Sciatic nerve (tissue), 2 donors: ENCODE results near the gene ANKRD55. TPM values are rescaled to one million over a fixed set of nuclear protein-coding genes. Genes with fewer than 3 reads are reported as not detected.

Experiments used
- ATAC-seq: fragments of 200-7000 bp; cut with Tn5 transposase; one replicate; pipeline ENCODE4 v1.9.1; 2020; ENCODE audit warnings: mild to moderate bottlenecking, moderate library complexity
- DNase-seq: peaks from one replicate; pipeline ENCODE4 v3.0.0-alpha.2; 2020; ENCODE audit warnings: low spot score
- intact Hi-C: fragments of 100-400 bp; cut with DNase I; formaldehyde crosslinking; loops from one replicate; pipeline ENCODE4 v1.14.2; 2022
- total RNA-seq: library from RNA; stranded (reverse); fragmentation: NEBNext Ultra II Directional; extraction: Animal tissue kit (Norgen Biotek cat#: 25700); gene quantifications from one replicate; pipeline ENCODE4 v1.2.1, GENCODE V29; 2021
- donor health status: DM: no; HTN: no; CAD: no.
- donor health status: DM: no; HTN: no; CAD: no.

The ANKRD55 gene
- total RNA-seq, 1 donor from 2014 or later = not detected

DNA sequence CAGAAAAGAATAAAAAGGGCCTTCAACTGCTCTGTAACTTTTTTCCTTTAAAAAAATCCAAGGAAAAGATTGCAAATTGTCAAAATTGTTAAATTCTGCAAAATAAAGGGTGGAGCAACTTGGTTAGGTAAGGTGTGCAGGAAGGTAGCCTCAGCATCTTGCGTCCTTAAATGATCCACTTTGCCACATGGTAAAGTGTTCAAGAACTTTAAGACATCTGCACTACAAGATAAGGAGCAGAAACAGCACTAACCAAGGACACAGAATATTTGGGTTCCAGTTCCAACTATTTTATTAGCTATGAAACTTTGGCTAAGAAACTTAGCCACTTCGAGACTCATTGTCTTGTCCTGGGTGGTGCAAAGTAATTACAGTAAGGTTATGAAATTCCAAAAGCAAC lies 53.7 kb downstream of the ANKRD55 start:
- no peak for DNase-seq
- intact Hi-C loops = no loop called here
- no peak for ATAC-seq

DNA sequence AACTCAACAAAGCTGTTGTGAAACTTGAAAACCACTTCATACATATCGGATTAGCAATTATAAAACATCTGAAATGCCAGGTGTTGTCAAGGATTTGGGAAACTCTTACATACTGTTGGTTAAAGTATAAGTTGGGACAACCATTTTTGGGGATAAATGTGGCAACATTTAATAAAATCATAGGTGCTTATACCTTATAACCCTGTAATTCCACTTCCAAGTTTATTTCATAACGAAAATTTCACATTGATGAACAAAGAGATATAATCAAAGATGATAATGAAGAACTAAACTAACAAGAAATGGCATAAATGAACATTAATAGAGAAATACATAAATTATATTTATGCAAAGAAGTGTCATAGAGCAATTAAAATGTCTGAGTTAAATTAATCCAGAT lies 54.3 kb downstream of the ANKRD55 start:
- ATAC-seq (no peak), DNase-seq (no peak)
- intact Hi-C loops = no loop called here

DNA sequence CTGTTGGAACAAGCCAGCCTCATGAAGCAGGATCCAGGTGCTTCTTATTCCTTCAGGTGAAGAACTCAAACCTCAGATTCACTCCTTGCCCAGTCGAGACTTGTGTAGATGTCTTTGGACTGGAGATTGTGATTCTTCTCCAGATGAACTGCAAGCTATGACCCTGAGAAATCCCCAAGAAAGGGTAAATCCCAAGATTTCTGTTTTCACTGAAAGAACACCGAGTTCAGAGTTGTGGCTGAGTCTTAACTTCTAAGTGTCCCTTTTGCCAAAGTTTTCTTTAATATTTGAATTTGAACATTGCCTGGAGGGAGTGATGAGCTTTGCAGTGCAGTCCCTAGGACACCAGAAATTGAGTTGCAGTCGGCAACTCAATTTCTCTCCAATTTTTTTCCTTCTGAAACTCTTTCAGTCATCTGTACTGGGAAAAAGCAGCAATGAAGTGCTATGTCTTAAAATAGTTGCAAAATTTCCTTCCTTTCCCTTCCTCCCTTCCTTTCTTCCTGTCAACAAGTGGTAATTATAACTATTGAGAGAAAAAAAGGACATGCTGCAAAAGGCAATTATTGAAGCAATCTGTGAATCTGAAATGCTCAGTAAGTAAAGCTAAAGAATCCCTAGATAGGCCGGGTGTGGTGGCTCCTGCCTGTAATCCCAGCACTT lies 56.1 kb downstream of the ANKRD55 start:
- ATAC-seq = peak; percentile 66
- DNase-seq = no peak
- intact Hi-C loops = no loop called here

DNA sequence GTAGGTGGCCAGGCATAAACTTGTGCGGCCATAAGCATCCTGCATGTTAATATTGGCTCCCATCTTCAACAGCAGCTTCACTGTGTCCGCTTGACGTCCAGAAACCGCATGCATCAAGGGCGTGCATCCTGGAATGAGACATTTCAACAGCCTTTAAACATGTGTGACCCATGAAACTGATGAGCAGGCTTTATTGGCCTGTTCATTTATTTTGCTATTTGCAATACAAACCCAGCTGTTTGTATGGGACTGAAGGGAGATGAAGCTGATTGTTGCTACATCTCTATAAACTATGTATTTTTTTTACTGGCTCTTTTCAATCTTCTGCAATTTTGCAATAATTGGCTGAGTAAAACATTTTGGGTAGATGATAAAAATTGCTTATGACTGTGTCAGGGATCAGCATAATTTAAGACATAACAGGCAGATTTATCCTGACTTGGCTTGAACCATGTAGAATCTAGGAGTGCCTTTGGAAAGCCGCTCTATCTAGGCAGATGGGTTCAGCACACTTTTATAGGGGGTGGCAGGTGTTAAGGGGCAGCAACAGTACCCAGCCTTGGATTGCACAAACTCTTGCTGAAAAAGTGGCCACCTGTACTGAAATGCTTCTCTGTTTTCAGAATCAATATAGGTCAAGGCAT lies 56.9 kb downstream of the ANKRD55 start:
- peak; percentile 91 for ATAC-seq
- intact Hi-C loops = no loop called here
- no peak for DNase-seq

DNA sequence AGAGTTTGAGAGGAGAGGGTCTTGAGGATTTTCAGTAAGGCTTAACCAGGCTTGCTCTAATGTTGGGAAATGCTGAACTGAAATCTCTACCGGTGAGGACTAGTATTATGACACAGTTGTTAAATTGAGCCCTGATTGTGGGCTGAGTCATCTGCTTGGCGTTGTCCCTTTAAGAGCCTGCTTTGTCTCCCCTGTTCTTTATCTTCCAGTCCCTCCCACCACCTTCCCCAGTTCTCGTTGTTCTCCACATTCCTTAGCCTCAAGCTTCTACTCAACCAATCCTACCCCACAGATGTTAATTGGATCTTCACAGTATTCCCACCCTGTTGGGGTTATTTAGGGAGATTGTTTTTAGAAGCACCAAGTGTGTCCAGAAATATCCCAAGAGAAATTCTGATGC lies 57.6 kb downstream of the ANKRD55 start:
- DNase-seq = no peak
- peak; percentile 77 for ATAC-seq
- intact Hi-C loops = no loop called here

DNA sequence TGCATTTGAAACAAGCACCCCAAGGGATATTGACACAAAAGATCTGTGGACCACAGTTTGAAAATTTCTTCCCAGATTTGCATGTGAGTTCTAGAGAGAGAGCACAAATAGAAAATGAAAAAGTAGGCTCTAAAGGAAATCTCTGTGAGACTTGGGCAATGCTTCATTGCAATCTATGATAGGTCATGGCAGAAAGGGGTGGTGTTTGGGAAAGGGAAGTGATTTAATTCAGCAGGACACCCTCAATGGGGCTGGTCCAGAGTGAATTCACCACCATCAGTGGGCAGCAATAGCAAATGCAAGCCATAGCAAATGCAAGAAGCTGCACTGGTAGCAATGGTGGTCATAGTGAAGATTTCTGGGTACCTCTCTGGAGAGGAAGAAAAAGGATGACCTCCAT lies 58.1 kb downstream of the ANKRD55 start:
- DNase-seq = no peak
- no peak for ATAC-seq
- intact Hi-C loops = no loop called here

DNA sequence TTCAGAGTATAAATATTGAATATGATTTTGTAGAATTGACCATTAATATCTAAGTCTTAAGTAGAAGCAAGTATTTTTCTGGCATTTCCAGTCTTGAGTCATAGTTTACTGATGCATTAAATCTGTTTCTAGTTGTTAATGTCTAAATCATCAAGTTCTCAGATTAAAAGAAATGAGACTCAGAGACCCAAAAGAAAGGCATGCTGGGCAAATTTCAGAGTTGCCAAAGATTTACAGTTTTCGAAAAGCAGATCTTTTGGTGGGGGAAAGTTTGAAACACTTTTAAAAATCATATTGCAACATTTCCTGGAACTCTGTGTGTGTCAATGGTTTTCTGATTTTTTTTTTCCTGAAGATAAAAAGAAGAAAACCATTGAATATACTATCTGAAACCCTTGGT lies 60.9 kb downstream of the ANKRD55 start:
- intact Hi-C loops = no loop called here
- DNase-seq (no peak), ATAC-seq (no peak)

DNA sequence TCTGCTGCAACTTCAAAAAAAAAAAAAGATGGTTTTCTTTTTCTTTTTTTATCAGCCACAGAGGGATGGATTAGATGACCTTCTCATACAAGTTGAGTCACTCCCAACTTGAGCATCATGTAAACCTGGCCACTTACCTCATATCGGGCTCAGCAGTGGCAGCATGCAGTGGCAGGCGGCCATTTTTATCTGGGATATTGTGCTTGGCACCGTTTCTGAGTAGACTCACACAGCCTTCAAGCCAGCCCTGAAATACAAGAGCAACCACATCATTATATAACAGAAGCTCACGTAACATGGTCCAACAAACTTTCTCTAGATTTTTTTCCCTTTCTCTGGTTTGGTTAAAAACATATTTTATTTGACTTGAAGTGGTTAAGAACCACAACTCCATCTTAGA lies 62.6 kb downstream of the ANKRD55 start:
- intact Hi-C loops = no loop called here
- no peak for DNase-seq
- ATAC-seq = peak; percentile 71

DNA sequence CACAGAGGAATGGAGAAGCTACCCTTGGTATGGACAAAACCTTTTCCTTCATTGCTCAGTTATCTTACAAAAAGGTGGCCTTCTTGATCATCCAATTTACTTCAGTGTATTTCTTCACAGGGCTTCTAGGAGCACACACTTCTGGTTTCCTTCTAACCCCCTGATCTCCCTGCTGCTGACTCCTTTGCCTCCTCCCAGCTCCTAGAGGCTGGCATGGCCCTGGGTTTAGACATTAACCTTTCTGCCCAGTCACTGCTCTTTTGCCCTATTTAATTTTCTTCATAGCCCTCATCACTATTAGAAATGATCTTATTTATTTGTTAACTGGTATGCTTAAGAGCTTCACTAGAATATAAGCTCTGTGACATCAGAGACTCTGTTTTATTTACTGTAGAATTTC lies 63.2 kb downstream of the ANKRD55 start:
- ATAC-seq (no peak), DNase-seq (no peak)
- intact Hi-C loops = no loop called here

DNA sequence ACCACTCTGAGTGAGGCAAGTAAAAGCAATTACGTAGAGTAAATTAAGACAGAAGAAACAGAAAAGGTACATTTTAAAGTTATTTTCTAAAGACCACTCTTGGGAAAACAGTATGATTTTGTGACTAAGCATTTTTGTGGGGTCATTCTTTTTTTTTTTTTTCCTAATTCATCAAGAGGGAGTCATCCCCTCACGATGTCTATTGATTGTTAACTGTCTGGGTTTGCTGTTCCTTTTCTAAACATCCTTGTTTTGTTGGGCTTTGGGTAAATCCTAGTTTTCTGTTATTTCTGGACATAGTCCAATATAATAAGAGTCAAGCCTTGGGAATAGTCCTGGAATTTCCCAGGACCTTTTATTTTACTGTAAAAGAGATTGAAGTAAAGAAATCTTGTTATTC lies 63.8 kb downstream of the ANKRD55 start:
- intact Hi-C loops = no loop called here
- ATAC-seq = no peak
- DNase-seq = no peak

DNA sequence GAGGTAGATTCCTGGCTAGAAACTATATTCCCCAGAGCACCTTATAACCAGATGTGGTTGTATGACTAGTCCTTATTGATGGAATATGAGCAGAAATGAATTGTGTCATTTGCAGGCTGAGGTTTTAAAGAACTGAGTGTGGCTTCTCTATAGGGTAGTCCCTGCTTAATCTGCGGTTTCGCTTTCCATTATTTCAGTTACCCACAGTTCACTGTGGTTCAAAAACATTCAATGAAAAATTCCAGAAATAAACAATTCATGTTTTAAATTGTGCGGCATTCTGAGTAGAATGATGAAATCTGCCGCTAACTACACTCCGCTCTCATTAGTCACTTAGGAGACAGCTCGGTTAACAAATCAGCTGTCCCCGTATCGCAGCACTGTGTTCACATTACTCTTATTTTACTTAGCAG lies 65.1 kb downstream of the ANKRD55 start:
- DNase-seq (no peak), ATAC-seq (no peak)
- intact Hi-C loops = no loop called here

DNA sequence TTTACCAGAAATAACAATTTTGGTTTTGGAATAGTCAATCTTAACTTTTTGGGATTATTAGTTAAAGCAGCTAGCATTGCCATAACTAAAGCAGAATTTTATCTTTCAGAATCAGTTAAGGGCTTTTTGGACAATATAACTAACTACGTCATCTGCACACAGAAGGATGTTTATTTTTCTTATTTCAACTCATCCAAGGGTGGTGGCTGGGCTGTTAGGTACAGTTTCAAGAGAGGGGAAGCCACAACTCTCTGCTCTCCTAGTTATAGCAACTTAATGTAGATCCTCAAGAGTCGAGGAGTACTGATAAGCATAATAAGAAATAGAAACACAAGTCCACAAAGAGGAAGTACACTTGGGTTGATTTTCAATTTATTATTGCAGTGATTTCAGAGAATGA lies 65.6 kb downstream of the ANKRD55 start:
- intact Hi-C loops = no loop called here
- no peak for DNase-seq
- ATAC-seq = no peak

DNA sequence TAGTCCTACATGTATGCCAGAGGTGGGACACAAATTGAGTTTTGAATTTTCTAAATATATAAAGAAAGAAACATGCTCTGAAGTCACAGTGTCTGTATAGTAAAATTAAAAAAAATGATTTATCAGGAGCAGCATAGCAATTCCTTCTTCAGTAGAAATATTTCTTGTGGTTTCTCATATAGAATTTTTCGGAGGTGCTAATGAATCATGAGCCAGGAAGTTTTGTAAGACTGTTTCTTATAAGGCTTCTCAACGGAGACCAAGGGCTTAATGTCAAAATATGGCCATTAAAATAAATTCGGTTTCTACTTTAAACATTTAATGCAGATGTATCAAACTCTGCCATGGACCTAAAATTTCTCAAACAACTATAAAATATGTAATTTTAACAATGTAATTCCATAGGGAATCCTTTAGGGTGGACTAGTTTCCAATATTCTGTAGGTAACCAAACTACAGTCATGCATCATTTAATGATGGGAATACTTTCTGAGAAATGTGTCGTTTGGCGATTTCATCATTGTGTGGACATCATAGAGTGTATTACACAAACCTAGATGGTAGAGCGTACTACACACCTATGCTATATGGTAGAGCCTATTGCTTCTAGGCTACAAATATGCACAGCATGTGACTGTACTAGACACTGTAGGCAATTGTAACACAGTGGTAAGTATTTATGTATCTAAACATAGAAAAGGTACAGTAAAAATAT lies 66.3 kb downstream of the ANKRD55 start:
- DNase-seq (no peak), ATAC-seq (no peak)
- intact Hi-C loops = no loop called here

DNA sequence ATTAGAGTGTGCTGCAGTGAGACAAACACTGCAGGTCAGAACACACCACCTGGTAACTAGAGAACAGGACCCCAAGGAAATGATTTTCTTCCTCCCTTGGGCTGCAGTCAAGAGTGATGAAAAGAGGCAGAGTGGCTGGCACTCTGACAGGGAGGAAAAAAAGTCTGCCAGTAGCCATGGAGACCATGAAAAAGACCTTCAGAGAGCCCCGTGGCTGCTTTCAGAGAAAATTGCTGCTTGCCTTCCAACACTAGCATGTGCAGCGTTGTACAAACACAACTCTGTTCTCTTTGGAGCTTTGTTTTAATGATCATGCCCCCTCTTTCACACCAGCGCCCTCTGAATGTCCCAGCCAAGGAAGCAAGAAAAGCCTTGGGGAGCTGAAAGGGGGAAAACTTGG lies 68.8 kb downstream of the ANKRD55 start:
- peak; percentile 88 for ATAC-seq
- no peak for DNase-seq
- intact Hi-C loops = no loop called here

DNA sequence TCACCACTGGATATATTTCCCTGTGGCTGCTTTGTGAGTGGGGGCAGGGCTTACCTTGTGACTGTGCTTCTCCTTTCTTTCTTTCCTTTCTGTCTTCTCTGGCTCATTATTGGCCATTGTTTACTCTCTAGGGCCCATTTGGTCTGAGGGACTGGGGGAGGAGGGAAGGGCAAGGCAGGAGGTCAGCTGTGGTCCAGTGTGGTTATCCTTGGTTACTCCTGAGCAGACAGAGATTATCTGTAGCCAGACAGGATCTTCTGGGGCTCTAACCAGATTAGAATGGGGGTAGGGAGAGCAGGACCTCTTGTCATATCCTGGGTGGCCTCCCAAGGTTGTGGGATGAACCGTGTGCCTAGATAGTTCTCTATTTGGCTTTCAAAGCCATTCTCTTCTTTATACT lies 71.2 kb downstream of the ANKRD55 start:
- ATAC-seq = no peak
- no peak for DNase-seq
- intact Hi-C loops = no loop called here

DNA sequence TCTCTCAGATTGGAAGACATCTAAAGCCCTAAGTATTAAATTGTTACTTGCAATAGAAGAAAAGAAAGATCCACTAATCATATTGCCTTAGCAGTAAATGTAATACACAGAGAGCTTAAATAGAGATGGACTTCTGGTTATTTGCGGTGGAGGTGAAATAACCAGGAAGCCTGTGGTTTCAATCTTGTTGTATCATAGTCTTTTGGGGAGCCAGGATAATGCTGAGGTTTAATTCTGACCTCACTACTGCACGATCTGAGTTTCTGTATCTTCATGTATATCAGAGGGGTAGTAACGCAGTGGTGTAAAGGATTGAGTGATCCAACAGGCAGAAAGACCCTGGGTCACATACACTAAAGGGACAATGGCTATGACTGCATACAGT lies 71.7 kb downstream of the ANKRD55 start:
- ATAC-seq = no peak
- intact Hi-C loops = no loop called here
- DNase-seq = no peak

DNA sequence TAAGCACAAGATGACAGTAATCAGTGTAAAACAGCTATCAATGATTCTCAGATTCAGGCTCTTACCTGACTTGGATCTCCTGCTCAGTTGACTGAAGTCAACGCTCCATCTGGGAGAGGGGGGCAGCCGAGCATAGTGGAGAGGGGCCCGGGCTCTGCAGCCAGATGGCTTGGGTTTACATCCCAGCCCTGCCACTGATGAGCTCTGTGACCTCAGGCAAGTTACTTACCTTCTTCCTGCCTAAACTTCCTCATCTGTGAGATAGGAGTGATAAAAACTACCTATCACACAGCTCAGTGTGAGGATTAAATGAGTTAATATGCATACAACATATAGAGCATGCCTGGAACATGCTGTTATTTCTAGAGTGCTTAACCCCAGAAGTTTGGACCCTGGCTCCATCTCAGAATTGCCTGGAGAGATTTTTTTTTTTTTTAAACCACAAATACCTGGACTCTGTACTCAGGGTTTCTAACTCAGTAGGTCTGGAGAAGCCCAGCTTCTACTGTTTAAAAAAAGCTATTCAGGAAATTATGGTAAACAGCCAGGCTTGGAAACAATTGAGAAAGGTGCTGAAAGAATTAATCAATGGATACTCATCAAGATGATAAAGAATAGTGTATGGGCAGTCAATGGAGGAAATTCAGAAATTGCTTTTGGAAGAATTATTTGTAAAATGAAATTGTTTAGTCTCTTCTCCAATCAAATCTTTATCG lies 72.2 kb downstream of the ANKRD55 start:
- DNase-seq = no peak
- ATAC-seq = no peak
- intact Hi-C loops = no loop called here

DNA sequence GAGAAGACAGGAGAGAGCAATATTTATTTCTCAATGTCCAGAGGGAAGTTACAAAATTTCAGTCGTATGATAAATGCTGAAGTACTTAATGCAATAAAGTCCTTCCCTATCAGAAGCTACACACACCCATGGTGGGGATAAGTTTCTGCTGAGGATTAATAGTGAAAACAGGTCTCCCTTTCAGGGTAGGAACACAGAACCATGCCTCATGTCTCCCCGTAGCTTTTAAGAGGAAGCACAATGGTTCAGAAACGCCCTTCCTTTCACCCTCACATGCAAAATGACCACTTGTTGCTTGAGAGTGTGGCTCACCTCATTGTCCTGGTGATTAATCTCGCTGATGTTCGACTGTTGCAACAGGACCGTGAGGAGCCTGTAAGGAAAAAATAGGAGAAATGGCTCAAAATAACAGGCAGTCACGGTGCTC lies 73.6 kb downstream of the ANKRD55 start:
- ATAC-seq = no peak
- intact Hi-C loops = no loop called here
- no peak for DNase-seq

DNA sequence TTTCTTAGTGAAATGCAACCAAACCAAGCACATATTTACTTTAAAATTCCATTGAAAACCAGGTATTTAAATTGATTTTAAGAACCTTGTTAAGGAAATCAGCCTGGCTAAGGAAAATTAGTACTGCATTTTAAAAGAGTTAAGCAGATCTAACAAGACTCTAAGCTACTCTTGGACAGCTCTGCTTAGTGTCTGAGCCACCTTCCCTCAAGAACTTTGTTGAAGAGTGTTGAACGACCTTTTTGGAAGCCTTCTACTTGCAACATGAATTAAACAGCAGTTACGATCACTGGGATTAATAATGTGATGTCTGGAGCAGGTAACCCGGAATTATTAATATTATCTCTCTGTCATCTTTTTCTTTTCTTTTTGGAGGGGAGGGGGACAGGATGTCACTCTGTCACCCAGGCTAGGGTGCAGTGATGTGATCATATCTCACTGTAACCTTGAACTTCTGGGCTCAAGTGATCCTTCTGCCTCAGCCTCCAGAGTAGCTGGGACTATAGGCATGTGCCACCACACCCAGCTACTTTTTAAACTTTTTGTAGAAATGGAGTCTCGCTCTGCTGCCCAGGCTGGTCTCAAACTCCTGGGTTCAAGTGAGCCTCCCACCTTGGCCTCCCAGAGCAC lies 74.7 kb downstream of the ANKRD55 start:
- no peak for ATAC-seq
- intact Hi-C loops = no loop called here
- DNase-seq = no peak
